ENCODE data around the gene HEATR9.

The HEATR9 gene

DNA sequence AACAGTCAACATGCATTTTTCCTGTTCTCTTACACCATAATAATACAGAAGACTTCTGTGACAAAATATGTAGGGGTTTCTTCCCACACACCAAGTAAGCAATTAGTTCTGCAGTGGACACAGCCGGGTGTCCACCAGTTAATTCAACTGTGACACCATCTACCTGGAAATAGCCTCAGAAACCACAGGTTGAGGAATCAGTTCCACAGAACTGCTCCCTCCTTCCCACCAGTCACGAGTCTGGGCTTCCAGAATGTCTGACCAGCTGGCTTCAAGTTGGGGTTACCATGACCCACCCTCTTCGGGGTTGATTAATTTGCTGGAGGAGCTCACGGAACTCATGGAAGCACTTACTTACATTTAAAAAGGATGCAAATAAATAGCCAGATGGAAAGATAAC is 25.1 kb upstream of the HEATR9 start:
- no peak for ATAC-seq

DNA sequence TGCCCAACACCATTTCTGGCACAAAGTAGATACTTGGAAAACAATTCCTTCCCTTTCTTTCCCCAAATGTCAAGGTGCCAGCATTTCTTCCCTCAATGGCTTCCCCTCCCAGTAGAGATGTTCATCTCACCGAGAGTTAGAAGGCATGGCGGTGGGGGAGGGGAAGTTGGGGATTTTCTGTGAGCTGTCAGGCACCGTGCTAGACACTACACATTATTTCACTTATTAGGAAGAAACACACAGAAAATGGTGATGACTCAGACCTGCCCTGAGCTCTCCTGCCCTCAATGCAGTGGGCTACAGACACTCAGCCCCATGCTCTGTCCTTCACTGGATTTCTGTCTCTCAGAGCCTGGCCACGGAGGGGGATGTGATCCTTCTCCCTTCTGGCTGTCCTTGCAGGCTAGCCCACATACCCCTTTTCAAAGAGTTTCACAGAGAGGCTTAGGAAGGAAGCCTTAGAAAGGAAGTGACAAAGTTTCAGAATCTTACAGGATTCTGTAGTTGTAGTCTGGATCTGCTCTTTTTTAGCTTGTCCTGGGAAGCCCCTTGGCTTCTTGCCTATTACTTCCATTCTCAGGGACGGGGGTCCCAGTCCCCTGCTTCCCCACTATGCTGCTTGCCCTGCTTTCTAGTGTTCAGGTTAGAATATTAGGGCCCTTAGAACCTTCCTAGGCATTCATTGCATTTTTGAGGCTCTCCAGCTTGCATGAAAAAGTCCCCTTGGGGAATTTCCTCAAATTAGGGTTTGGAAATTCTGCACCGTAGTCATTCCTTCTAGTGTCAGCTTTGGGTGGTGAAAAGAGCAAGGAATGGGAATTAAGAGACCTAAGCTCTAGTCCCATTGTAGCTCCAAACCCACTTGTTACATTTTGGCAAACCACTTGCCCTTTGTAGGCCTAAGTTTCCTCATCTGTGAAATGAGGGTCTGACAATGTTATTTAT is 23.7 kb upstream of the HEATR9 start:
- ATAC-seq, result peak; percentile 86 to 88

DNA sequence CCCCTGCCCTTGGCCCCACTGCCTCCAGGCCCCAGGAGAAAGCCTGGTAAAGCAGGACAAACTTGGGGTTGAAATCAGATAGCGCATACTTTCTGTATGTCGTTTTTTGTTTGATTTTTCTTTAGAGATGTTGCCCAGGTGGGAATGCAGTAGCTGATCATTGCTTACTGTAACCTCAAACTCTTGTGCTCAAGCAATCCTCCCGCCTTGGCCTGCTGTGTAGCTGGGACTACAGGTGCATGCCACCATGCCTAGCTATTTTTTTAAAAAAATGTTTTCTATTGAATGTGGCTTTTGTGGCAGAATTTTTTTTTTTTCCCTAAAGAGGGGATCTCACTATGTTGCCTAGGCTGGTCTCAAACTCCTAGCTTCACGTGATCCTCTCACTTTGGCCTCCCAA is 22.6 kb upstream of the HEATR9 start:
- ATAC-seq, result no peak

DNA sequence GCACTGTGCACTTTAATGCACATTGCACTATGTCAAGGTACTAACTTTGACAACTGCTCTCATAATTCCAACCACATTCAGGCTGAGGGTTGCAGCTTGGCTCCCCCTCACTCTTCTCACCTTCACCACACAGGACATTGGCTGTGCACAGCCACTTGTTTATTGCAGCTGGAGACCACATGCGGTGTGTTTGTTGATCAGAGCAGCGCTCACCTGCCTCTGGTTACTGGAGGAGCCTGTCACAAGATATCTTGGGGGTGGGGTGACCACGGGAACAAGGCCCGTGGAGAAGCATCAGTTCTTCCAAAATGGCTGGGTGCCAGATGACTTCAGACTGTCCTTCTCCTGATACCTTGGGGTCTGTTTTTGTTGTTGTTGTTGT is 22.1 kb upstream of the HEATR9 start:
- ATAC-seq, result no peak

DNA sequence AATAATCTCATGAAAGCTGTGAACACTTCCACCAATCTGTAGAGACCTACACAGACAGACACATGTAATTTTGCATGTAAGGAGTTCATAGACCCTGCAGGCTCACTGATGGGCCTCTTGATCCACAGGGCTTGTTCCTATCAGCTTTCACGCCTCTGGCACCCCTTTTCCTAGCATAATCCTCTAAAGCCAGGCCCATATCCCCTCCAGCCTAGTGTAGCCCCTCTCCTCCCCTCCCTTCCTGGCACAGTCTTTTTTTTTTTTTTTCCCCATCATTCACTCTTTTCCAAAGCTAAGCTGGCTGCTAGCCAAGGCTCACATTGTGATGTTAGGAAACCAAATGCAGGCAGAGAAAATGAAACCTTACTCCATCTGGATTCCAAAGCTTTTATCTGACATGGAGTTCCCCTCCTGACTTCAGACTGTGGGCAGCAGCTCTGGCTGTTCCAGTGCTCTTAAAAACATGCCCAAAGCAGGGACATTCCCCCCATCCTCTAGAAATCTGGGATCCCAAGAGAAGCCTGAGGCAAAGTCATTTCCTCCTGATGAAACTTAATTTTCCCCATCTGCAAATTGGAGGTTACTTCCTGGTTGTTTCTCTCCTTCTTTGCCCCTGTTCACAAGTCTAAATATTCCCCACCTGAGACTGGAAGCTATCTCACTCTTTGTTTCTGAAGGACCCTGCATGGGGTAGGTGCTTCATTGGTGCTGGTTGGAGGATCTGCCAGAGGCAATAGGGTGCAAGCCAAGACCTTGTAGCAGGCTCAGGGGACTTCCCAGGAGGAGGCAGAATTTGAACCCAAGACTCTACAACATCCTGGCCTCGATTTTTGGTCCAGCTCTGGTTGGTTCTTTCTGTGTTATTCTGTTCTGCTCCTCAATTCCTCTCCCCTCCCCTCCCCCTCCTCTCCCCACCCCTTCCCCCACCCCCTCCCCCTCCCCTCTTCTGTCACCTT is 21.4 kb upstream of the HEATR9 start:
- ATAC-seq, result no peak

DNA sequence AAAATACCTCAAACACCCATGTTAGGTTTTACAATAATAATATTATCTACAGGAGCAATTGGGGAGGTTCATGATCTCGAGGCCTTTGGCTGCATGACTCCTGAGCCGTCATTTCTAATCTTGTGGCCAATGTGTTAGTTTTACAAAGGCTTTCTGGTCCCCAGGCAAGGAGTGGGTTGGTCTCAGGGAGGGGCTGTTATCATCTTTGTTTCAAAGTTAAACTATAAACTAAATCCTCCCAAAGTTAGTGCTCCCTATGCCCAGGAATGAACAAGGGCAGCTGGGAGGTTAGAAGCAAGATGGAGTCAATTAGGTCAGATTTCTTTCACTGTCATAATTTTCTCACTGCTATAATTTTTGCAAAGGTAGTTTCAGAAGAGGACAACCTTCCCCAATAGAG is 20.6 kb upstream of the HEATR9 start:
- ATAC-seq, result peak in 1 of 2 donors; percentile 58

DNA sequence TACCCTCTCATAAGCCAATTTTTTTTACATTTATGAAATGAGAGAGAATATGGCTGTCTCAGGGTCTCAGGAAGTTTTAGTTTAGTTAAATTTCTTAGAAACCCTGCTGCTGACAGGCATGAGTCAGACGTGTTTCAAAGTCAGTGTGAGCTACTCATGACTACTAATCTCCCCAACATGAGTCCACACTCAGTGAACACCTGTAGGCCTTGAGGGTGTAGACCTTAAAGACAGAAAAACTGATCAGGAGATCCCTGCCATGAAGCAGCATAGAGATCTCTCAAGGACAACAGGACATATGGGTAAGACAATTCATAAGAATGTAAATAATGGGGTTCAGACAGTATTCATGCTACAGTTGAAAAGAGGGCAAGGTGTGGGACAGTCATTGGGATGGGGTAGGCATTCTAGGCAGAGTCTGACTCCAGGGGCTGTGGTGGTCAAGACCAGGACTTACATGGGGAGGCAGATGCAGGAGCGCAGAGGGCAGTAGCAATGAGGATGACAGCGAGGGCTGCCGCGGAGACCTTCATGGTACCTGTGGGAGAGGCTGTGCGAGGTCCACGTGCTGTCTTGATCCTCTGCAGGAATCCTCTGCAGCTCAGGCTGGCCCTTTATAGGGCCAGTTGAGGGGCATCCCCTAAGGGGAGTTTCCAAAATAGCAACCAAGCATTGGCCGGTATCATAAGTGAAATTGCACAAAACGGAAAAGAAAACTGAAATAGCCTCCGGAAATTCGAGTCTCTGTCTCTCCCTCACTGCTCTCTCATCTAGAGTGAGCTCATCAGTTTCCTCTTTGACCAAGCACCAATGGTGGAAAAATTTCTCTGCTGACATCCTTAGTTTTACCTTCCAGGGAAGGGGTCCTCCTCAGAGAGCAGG is 11.3 kb upstream of the HEATR9 start, which contains the start of gene CCL5:
Gene CCL5, minus strand, starts transcription at position 588 of the 882 bp plus-strand sequence.
- peak; percentile 98 for ATAC-seq

DNA sequence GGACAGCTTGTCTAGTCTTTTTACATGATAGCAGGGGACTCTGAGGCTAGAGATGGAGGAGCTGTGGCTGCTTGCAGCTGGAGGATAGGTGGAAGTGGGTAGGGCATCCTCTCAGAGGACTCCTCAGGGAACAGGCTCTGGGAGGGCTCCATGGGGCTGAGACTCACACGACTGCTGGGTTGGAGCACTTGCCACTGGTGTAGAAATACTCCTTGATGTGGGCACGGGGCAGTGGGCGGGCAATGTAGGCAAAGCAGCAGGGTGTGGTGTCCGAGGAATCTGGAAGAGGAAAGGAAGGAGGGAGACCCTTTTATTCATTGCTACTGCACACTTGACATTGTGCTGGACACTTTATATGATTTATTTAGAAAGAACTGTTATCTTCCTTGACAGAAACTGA is 9.7 kb upstream of the HEATR9 start:
- ATAC-seq, result no peak

DNA sequence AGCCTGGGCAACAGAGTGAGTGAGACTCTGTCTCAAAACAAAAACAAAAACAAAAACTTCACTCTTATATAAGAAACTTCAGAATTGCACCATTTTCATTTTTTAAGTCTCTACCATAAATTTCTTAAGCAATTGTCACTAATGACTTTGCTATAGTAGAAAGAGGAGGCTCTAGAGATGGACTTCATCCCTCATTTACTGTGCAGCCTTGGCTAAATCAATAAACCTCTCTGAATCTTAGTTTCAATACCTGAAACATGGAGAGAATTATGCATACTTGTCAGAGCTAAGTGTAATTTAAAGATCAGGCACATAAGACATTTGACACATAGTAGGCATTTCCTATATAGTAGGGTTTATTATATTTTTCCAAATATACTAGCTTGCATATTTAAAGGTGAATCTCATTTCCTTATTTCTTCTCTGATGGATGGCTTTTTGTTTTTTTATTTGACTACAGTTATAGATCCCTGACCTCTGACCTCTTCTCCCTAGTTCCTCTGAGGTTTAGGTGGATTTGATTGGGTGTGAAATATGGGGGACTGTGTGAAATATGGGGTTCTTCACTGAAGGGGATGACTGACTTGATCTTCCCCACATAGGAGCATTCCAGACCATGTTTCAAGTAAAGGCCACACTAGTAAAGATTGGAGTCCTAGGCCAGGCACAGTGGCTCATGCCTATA is 8.8 kb upstream of the HEATR9 start:
- no peak for ATAC-seq

DNA sequence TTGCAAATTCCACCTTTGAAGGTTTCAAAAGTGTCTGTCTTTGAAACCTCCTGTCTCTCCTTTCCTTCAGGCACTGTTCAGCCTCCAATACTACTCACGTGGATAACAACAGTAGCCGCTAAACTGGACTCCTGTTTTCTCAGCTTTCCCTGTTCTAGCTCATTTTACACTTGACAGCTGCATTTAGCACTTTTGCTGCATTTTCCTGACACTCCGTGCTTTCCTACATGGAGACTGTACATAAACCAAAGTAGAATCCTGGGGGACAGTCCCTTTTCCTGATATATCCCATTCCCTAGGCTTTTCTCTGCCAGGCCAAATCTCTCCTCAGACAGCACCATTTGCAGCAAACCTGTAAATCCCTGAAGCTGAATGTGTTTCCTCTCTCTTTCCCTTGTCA is 7.8 kb upstream of the HEATR9 start:
- ATAC-seq, result no peak

DNA sequence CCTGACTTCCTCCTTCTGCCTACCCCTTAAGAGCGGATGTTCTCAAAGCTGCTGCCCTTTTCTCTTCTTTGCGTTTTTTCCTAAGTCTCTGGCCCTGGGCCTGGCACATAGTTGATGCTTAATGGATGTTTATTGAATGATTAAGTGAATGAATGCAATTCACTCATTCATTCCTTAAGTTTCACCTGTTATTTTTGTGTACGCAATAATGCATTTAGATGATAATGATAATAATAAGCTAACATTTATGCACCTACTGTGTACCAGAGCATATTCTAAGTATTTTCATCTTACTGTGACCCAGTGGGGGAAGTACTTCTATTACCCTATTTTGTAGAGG is 7.1 kb upstream of the HEATR9 start:
- no peak for ATAC-seq

DNA sequence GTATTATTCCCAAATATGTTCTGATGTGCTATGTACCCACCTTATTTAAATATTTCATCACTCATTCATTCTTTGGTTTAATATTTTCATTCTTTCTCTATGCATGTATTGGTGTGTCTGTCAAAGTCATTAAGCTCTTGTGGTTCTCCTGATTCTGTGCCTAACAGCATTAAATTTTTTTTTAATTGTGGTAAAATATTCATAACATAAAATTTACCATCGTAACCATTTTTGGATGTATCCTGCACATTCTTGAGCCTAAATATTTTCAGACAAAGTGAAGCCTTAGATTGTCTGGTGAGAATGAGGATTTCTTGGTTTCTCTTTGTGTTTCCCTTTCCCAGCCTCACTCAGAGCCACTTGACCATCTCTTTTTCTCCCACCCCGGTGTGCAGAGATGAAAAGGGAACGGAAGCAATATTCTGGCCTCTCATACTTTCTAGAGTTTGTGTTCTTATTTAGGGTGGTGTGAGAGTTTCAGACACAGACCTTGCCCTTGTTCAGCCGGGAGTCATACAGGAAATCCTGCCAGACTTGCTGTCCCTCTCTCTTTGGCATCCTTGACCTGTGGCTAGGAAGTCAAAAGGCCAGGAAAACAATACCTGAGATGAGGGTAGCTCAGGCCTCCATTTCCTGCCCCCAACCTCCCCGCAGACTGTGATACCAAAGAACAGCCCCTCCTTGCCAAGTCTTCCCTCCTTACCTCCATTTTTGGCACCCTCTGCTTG is 6.5 kb upstream of the HEATR9 start:
- ATAC-seq, result no peak

DNA sequence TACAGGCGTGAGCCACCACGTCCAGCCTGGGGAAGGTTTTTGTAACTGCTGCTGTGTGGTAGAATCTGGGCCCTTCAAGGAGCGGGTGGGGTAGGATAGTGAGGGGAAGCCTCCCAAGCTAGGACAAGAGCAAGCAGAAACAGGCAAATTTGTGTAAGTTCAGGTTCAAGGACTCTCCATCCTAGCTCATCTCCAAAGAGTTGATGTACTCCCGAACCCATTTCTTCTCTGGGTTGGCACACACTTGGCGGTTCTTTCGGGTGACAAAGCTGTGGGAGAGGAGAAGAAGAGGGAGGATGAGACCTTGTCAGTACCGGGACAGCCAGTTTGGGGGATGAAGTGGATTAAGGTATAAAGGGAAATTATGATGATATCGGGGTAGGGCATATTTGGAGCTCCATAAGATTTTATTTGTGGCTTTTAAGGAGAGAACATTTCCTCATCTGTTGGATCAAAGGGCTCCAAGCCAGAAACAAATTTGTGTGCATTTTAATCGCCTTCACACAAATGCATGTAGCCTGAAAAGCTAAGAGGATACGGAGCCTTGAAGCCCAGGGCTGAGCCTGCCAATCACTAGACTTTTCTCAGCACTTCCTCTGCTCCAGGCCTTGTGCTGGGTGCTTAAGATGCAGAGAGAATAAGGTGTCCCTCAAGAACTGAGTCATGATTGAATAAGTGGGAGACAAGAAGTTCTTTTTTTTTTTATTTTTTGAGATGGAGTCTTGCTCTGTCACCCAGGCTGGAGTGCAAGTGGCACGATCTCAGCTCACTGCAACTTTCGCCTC is 3.7 kb upstream of the HEATR9 start:
- no peak for ATAC-seq

DNA sequence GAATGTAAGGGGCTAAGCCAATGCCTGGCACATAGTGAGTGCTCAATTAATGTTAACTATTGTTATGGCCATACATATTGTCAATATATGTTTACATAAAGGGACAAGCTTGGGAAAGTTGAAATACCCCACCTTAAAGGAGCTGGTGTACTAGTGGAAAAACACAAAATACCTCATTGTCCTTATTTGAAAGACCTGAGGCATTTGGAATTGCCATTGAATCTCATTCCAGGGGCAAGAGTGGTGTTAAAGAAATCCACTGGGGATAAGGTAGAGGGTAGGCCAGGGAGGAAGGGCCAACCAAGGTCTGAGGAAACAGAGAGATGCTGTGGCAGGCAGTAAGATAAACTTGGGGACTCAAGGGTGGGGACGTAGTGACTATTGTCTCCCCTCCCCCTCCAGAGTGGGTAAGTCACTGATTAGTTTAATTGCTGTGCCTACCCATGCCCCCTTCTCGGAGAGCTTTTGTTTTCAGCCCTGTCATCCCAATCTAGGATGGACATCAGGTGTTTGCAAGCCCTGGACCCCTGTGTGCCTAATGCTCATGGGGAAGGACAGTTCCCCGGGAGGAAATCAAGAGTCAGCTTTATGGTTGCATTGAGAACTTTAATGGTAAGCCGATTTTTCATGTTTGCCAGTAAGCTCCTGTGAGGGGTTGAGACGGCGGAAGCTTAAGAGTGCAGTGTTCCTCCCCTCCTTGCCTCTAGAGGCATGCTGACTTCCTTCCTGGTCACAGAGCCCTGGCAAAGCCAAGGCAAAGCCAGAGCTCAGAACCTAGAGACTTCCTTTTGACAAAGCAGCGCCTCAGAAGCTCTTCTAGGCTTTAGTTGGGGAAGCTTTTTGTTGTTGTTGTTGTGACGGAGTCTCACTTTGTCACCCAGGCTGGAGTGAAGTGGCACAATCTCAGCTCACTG is 2.5 kb upstream of the HEATR9 start:
- peak in 1 of 2 donors; percentile 51 for ATAC-seq

DNA sequence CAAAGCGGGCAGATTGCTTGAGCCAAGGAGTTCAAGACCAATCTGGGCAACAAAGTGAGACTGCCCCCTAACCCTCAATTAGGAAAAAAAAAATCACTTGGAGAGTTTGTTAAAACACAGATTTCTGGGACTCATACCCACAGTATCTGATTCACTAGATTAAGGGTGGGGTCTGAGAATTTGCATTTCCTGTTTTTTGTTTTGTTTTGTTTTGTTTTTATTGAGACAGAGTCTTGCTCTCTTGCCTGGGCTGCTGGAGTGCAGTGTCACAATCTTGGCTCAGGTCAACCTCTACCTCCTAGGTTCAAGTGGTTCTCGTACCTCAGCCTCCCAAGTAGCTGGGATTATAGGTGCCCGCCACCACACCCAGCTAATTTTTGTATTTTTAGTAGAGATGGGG is 1.1 kb downstream of the HEATR9 start:
- no peak for ATAC-seq

DNA sequence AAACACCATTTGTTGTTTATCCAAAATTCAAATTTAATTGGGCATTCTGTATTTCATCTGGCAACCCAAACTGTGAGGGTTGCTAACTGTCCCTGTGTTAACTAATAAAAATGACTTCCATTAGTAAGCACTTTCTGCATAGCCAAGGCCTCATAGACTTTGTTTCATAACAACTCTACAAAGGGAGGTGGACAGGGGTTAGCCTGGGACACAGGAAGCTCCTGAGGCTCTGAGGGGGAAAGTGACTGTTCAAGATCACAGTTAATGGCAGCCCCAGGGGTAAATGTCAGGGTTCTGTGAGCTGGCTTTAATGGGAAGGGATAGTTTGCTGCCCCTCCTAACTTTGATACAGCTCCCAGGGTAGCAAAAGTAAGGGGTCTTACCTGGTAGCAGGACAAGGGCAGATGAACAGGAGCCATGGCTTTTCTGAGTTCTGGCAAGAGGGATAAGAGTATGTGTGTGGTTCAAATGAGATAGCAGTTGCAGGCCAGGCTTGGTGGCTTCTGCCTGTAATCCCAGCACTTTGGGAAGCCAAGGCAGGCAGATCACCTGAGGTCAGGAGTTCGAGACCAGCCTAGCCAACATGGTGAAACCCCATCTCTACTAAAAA is 2.2 kb downstream of the HEATR9 start:
- ATAC-seq, result no peak

DNA sequence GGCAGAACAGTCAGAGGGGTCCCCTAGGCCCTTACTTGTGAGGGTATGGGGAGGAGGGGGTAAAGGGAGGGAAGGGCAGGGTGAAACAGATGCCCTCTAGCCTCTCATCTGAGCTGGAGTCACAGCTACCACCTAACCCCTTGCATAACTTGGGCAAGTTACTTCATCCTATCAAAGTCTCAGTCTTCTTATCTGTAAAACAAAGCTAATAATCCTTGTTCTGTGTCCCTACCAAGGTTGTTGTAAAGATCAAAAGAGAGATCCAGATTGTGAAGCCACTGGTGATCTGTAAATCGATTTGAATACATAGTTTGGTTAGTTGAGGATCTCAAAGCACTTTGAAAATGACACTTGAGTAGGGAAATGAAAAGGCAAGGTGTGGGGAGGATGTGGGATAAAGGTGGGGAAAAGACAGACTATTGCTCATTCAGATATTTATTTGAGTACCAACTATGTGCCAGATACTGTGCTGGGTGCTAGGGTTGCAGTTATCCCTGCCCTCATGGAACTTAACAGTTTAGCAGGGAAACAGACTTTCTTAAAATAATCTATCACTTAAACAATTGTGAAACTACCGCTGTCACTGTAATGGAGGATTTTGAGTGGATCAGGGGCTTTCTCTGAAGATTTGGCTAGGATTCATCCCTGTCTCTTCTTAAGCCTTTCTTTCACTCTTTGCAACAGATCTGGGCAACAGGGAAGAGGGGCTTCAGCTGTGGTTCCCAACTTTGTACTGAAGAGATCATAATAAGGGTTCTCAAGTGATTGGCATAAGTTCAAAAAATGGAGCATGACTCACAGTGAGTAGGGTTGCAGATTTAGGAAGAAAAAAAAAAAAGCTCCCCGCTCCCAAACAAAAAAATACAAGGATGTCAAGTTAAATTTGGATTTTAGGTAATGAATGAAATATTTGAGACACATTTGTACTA is 3.0 kb downstream of the HEATR9 start:
- no peak for ATAC-seq

DNA sequence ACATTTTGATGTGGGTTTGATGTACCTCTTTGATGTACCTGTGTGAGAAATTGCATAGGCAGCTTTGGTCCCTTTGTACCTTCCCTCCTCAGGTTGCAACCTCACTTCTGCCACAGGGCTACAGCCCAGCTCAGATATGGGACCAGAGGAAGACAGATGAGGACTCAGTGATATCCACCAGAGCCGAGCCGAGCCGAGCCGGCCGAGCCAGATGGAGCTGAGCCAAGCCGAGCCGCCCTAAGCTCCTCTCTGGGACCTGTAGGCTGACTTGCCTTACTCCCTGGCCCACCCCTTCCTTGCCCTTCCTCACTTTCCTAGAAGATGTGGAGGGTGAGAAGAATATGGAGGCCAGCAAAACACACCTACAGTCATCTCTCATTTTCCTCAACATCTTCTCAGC is 3.8 kb downstream of the HEATR9 start:
- no peak for ATAC-seq
